ENCODE results near the gene FAM53C. TPM values are rescaled to one million over a fixed set of nuclear protein-coding genes. Genes with fewer than 3 reads are reported as not detected.

Gene FAM53C
- total and polyA plus RNA-seq, 10 of the 15 experiments (the other 5 are each of a cell fraction or from before 2014, with no cell fraction given) = 8.0 to 31.3 (median 24.0) TPM

- CTCF ChIA-PET = interaction anchor here (0.7 to 5.9 kb wide), 5 partner anchors 11 to 334 kb away, joined by 3 to 64 read pairs (median 4); partner anchors contain the start of gene KDM3B
- no TSS peak for BruUV-seq (replicated peaks)
- Histone ChIP-seq H3K4me3 (no peak overlapping the region), H3K4me2 (ENCODE audit: control insufficient read depth, insufficient read depth) (no peak overlapping the region), H3K9me3 (replicated peaks; ENCODE audit: control insufficient read depth, insufficient read depth, low read length) (no peaks in the 10 kb centered on the region), H3K27ac (ENCODE audit: control insufficient read depth, insufficient read depth) (no peak overlapping the region), H3K4me1 (ENCODE audit: control insufficient read depth, insufficient read depth, low read length) (peaks cover 19% of the 10 kb centered on the region; the same call in 1 of the 2 replicates), H3K79me2 (ENCODE audit: control insufficient read depth, insufficient read depth, low read length) (peaks cover 57% of the 10 kb centered on the region), H3K36me3 (ENCODE audit: control insufficient read depth in 2 of 2, insufficient read depth in 2 of 2, low read length in 1 of 2) (peaks cover 0 to 4% of the 10 kb centered on the region in 2 experiments; a peak in 2 of 4 replicates), H3K27me3 (replicated peaks in 1 of 2; ENCODE audit: control insufficient read depth in 2 of 2, insufficient read depth in 2 of 2, low read length in 1 of 2) (no peaks in the 10 kb centered on the region), H4K20me1 (ENCODE audit: control insufficient read depth, insufficient read depth) (no peaks in the 10 kb centered on the region), H2AFZ (ENCODE audit: control insufficient read depth, low read depth, low read length) (no peak overlapping the region), H3K9ac (ENCODE audit: control insufficient read depth, insufficient read depth, low read length) (no peak overlapping the region)
- POLR2A ChIA-PET = interaction anchor here (0.7 to 2.8 kb wide), 2 partner anchors 18 to 102 kb away, joined by 7 to 13 read pairs; partner anchors contain the start of gene KDM3B
- DNase-seq (ENCODE audit: low read depth, low spot score) (no peak), ATAC-seq (no peak), FAIRE-seq (no peak)
- RAD21 ChIA-PET (ENCODE audit: unreplicated experiment) = no interaction called here
- WGBS (ENCODE audit: insufficient coverage, insufficient replicate concordance, low lambda C conversion rate, missing lambda C conversion rate) = 92% methylated on average over 3 of the region's 3 CpGs
- SMC1A ChIA-PET (ENCODE audit: uncharacterized antibody, unreplicated experiment) = interaction anchor here (0.9 to 5.6 kb wide), 3 partner anchors 8 to 17 kb away, joined by 3 to 36 read pairs (median 7); partner anchors contain the start of gene KDM3B
- in situ Hi-C loops (cut with MboI) = no loop called here
- TF ChIP-seq RELA (IDR thresholded peaks at IDR 0.05; ENCODE audit: borderline replicate concordance, partially characterized antibody) (no peak), SMARCA5 (IDR thresholded peaks at IDR 0.05) (no peak), NRF1 (conservative IDR thresholded peaks at IDR 0.05; ENCODE audit: low read depth, low read length) (no peak), TBL1XR1 (IDR thresholded peaks at IDR 0.05; ENCODE audit: low read depth, low read length) (no peak), NR2F1 (conservative IDR thresholded peaks at IDR 0.05) (no peak), ATF2 (IDR thresholded peaks at IDR 0.05; ENCODE audit: low read length) (no peak), RCOR1 (conservative IDR thresholded peaks at IDR 0.05; ENCODE audit: low read depth, low read length) (no peak), LARP7 (IDR thresholded peaks at IDR 0.05) (no peak), RAD51 (IDR thresholded peaks at IDR 0.05) (no peak), RBBP5 (conservative IDR thresholded peaks at IDR 0.05) (no peak), HDAC6 (IDR thresholded peaks at IDR 0.05; ENCODE audit: unreplicated experiment) (no peak), CEBPB (IDR thresholded peaks at IDR 0.05; ENCODE audit: borderline replicate concordance in 1 of 2, low read depth in 2 of 2, low read length in 2 of 2) (no peak), SIX5 (IDR thresholded peaks at IDR 0.05; ENCODE audit: low read depth, low read length, severe bottlenecking) (no peak), PAX5 (IDR thresholded peaks at IDR 0.05; ENCODE audit: borderline replicate concordance, low read depth, low read length) (no peak), SIN3A (IDR thresholded peaks at IDR 0.05; ENCODE audit: low read depth, low read length) (no peak), FOS (IDR thresholded peaks at IDR 0.05; ENCODE audit: borderline replicate concordance, extremely low read depth, insufficient read length) (no peak)
- intact Hi-C loops (cut with micrococcal nuclease; ENCODE audit: unreplicated experiment) = no loop called here
These were observed 32.5 kb downstream of the FAM53C start for GRCh38 chr5:138370537-138370936.

All from GM12878 (cell line).